ENCODE data around the gene EIF4G3.

GRCh38 chr1:20987831-20988825 lies 188.6 kb downstream of the EIF4G3 start:
- TF ChIP-seq CTCF (IDR thresholded peaks at IDR 0.05; ENCODE audit: insufficient read depth, low read length, poor library complexity, severe bottlenecking): no peak
- no peak for TF ChIP-seq EZH2phosphoT487 (conservative IDR thresholded peaks at IDR 0.05; ENCODE audit: low read length)
